WTC11 (cell line): ENCODE data around the gene NOTO. TPM values are rescaled to one million over a fixed set of nuclear protein-coding genes. Genes with fewer than 3 reads are reported as not detected.

Experiments
- ATF6 ChIP-seq: sonication (generic); formaldehyde crosslinking; IDR thresholded peaks from 2 replicates; pipeline ENCODE4 v1.8.1; 2023; ENCODE audit warnings: mild to moderate bottlenecking, missing genetic modification reagents
- CDX4 ChIP-seq: fragments of 250-450 bp; sonication (Bioruptor Pico); IDR thresholded peaks from 2 replicates; pipeline ENCODE4 v1.9.0; 2021; ENCODE audit warnings: moderate library complexity, mild to moderate bottlenecking, inconsistent platforms, borderline replicate concordance
- EMX1 ChIP-seq: fragments of 250-450 bp; sonication (Bioruptor Pico); IDR thresholded peaks from 2 replicates; pipeline ENCODE4 v1.8.0; 2021; ENCODE audit warnings: mild to moderate bottlenecking
- IRF1 ChIP-seq: sonication (generic); formaldehyde crosslinking; IDR thresholded peaks from 2 replicates; pipeline ENCODE4 v1.8.0; 2023; ENCODE audit warnings: missing genetic modification reagents
- NFE2L1 ChIP-seq: sonication (generic); formaldehyde crosslinking; IDR thresholded peaks from 2 replicates; pipeline ENCODE4 v1.8.1; 2023; ENCODE audit warnings: missing genetic modification reagents
- NR2C2 ChIP-seq: sonication (generic); formaldehyde crosslinking; IDR thresholded peaks from 2 replicates; pipeline ENCODE4 v1.8.0; 2022; ENCODE audit warnings: mild to moderate bottlenecking, missing genetic modification reagents
- PRDM15 ChIP-seq: sonication (generic); formaldehyde crosslinking; IDR thresholded peaks from 2 replicates; pipeline ENCODE4 v1.8.0; 2022; ENCODE audit warnings: missing genetic modification reagents
- SMAD4 ChIP-seq: sonication (generic); formaldehyde crosslinking; IDR thresholded peaks from 2 replicates; pipeline ENCODE4 v1.8.0; 2022; ENCODE audit warnings: mild to moderate bottlenecking, missing genetic modification reagents
- STAT6 ChIP-seq: sonication (generic); formaldehyde crosslinking; conservative IDR thresholded peaks from 2 replicates; pipeline ENCODE4 v1.8.1; 2023; ENCODE audit warnings: mild to moderate bottlenecking, low read depth, missing genetic modification reagents, moderate library complexity
- TEAD4 ChIP-seq: sonication (generic); formaldehyde crosslinking; IDR thresholded peaks from 2 replicates; pipeline ENCODE4 v1.8.0; 2022; ENCODE audit warnings: mild to moderate bottlenecking, missing genetic modification reagents
- USF2 ChIP-seq: sonication (generic); formaldehyde crosslinking; IDR thresholded peaks from 2 replicates; pipeline ENCODE4 v1.8.1; 2023; ENCODE audit warnings: mild to moderate bottlenecking, missing genetic modification reagents, moderate library complexity
- ZNF138 ChIP-seq: sonication (generic); formaldehyde crosslinking; conservative IDR thresholded peaks from 2 replicates; pipeline ENCODE4 v1.8.1; 2022; ENCODE audit warnings: mild to moderate bottlenecking, moderate library complexity, missing genetic modification reagents
- total RNA-seq: library from RNA; stranded (reverse); gene quantifications from 3 replicates; pipeline ENCODE4 v1.2.3, GENCODE V29; 2021

Gene NOTO
- total RNA-seq, 1 experiment from 2014 or later, result 0.15 TPM

GRCh38 chr2:73233154-73233931 lies 31.0 kb downstream of the NOTO start, which contains the start of gene PRADC1 (continued):
- TF ChIP-seq PRDM15 (CRISPR knock-in tag), result no peak
- TF ChIP-seq CDX4, result no peak
- TF ChIP-seq EMX1 (CRISPR knock-in tag), result no peak
- no peak for TF ChIP-seq STAT6 (CRISPR knock-in tag)
- no peak for TF ChIP-seq ATF6 (CRISPR knock-in tag)
- TF ChIP-seq TEAD4 (CRISPR knock-in tag), result no peak
- TF ChIP-seq NR2C2, result no peak
- 0 out of 2 replicates have a peak, but pooled peaks have one; percentile 33 for TF ChIP-seq NFE2L1 (CRISPR knock-in tag)
- no peak for TF ChIP-seq SMAD4 (CRISPR knock-in tag)
- no peak for TF ChIP-seq ZNF138 (CRISPR knock-in tag)
- TF ChIP-seq USF2 (CRISPR knock-in tag), result no peak
- no peak for TF ChIP-seq IRF1 (CRISPR knock-in tag)
- TF ChIP-seq, all 79 proteins: peak for 16
